Hepatocyte (in vitro differentiated cells): ENCODE results near the gene TAS1R3. TPM values are rescaled to one million over a fixed set of nuclear protein-coding genes. Genes with fewer than 3 reads are reported as not detected.

Experiments
- DNase-seq: peaks from one replicate; pipeline ENCODE4 v3.0.0-alpha.2; 2016; ENCODE audit warnings: low spot score
- H2AFZ ChIP-seq: fragments of 200-600 bp; sonication (generic); 2 replicates; pipeline ENCODE4 v1.6.0; 2016; ENCODE audit warnings: antibody characterized with exemption, mild to moderate bottlenecking
- H3K27ac ChIP-seq: fragments of 200-600 bp; sonication (generic); 2 replicates; pipeline ENCODE4 v1.5.1; 2016; ENCODE audit warnings: mild to moderate bottlenecking
- H3K27me3 ChIP-seq: fragments of 200-600 bp; sonication (generic); 2 replicates; pipeline ENCODE4 v1.6.1; 2016
- H3K36me3 ChIP-seq: fragments of 200-600 bp; sonication (generic); replicated peaks from 2 replicates; pipeline ENCODE4 v1.5.1; 2016; ENCODE audit warnings: low read depth; ENCODE audit not compliant: insufficient read depth
- H3K4me1 ChIP-seq: fragments of 200-600 bp; sonication (generic); 2 replicates; pipeline ENCODE4 v1.5.1; 2016; ENCODE audit warnings: mild to moderate bottlenecking, moderate library complexity; ENCODE audit not compliant: insufficient read depth
- H3K4me2 ChIP-seq: fragments of 200-600 bp; sonication (generic); 2 replicates; pipeline ENCODE4 v1.6.0; 2016
- H3K4me3 ChIP-seq: fragments of 200-600 bp; sonication (generic); 2 replicates; pipeline ENCODE4 v1.5.1; 2016; ENCODE audit warnings: mild to moderate bottlenecking
- H3K79me2 ChIP-seq: fragments of 200-600 bp; sonication (generic); 2 replicates; pipeline ENCODE4 v1.6.0; 2017; ENCODE audit warnings: mild to moderate bottlenecking
- H3K9me2 ChIP-seq: fragments of 200-600 bp; sonication (generic); replicated peaks from 2 replicates; pipeline ENCODE4 v1.6.0; 2017; ENCODE audit warnings: mild to moderate bottlenecking; ENCODE audit not compliant: insufficient read depth
- H3K9me3 ChIP-seq: fragments of 200-600 bp; sonication (generic); 2 replicates; pipeline ENCODE4 v1.5.1; 2016; ENCODE audit warnings: low read depth, mild to moderate bottlenecking
- H4K20me1 ChIP-seq: fragments of 200-600 bp; sonication (generic); 2 replicates; pipeline ENCODE4 v1.6.0; 2016; ENCODE audit warnings: mild to moderate bottlenecking; ENCODE audit not compliant: insufficient read depth, poor library complexity, severe bottlenecking
- EZH2 ChIP-seq: fragments of 200-600 bp; sonication (generic); IDR thresholded peaks from 2 replicates; pipeline ENCODE4 v1.6.1; 2016; ENCODE audit warnings: antibody characterized with exemption, mild to moderate bottlenecking, borderline replicate concordance
- EZH2phosphoT487 ChIP-seq: fragments of 200-600 bp; sonication (generic); IDR thresholded peaks from one replicate; pipeline ENCODE4 v1.6.1; 2018; ENCODE audit warnings: antibody characterized with exemption, mild to moderate bottlenecking, low read depth, moderate library complexity; ENCODE audit not compliant: unreplicated experiment, severe bottlenecking
- WGBS: methylation state at CpG from one replicate; pipeline ENCODE4 v1.1.6; 2016; ENCODE audit warnings: low lambda C conversion rate; ENCODE audit errors: missing lambda C conversion rate; 5-methylcytosine and 5-hydroxymethylcytosine counted together
- polyA plus RNA-seq: library from polyadenylated mRNA; unstranded; fragments of >200 nt; fragmentation: Nextera tagmentation; extraction: Ambion mirVana; gene quantifications from 2 replicates; pipeline ENCODE4 v1.2.1, GENCODE V29; 2016
- total RNA-seq: library from RNA; depleted of rRNA; stranded (reverse); fragments of >200 nt; gene quantifications from 2 replicates; pipeline ENCODE4 v1.2.3, GENCODE V29; 2014
- TF ChIP-seq, protein P1 (sequence below): fragments of 200-600 bp; sonication (generic); IDR thresholded peaks from 2 replicates; pipeline ENCODE4 v1.5.1; 2016; ENCODE audit warnings: antibody characterized with exemption, mild to moderate bottlenecking; ENCODE audit not compliant: poor library complexity

TAS1R3 gene
- total RNA-seq = 0.17 TPM in 1 of 2 replicates, not detected in the other
- 0.42 and 1.0 TPM in 2 replicates for polyA plus RNA-seq

DNA sequence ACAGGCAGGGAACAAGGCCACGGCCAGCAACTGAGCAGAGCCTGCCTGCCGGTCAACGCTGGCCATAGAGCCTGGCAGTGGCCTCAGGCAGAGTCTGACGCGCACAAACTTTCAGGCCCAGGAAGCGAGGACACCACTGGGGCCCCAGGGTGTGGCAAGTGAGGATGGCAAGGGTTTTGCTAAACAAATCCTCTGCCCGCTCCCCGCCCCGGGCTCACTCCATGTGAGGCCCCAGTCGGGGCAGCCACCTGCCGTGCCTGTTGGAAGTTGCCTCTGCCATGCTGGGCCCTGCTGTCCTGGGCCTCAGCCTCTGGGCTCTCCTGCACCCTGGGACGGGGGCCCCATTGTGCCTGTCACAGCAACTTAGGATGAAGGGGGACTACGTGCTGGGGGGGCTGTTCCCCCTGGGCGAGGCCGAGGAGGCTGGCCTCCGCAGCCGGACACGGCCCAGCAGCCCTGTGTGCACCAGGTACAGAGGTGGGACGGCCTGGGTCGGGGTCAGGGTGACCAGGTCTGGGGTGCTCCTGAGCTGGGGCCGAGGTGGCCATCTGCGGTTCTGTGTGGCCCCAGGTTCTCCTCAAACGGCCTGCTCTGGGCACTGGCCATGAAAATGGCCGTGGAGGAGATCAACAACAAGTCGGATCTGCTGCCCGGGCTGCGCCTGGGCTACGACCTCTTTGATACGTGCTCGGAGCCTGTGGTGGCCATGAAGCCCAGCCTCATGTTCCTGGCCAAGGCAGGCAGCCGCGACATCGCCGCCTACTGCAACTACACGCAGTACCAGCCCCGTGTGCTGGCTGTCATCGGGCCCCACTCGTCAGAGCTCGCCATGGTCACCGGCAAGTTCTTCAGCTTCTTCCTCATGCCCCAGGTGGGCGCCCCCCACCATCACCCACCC lies at the start of gene TAS1R3:
TSS of gene TAS1R3 (plus strand) at position 213 of the 898 bp plus-strand sequence. CDS start at position 279, 66 bp downstream.
- H3K4me1 ChIP-seq = peaks cover 15% of the 10 kb centered on the region
- H2AFZ ChIP-seq = no peak within 1 kb of the TSS
- H3K9me2 ChIP-seq = no peaks in the 10 kb centered on the region
- no peaks in the 10 kb centered on the region for H3K9me3 ChIP-seq
- H4K20me1 ChIP-seq = peaks cover under 1% of the 10 kb centered on the region
- TF ChIP-seq, protein P1, sequence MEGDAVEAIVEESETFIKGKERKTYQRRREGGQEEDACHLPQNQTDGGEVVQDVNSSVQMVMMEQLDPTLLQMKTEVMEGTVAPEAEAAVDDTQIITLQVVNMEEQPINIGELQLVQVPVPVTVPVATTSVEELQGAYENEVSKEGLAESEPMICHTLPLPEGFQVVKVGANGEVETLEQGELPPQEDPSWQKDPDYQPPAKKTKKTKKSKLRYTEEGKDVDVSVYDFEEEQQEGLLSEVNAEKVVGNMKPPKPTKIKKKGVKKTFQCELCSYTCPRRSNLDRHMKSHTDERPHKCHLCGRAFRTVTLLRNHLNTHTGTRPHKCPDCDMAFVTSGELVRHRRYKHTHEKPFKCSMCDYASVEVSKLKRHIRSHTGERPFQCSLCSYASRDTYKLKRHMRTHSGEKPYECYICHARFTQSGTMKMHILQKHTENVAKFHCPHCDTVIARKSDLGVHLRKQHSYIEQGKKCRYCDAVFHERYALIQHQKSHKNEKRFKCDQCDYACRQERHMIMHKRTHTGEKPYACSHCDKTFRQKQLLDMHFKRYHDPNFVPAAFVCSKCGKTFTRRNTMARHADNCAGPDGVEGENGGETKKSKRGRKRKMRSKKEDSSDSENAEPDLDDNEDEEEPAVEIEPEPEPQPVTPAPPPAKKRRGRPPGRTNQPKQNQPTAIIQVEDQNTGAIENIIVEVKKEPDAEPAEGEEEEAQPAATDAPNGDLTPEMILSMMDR = no peak
- TF ChIP-seq EZH2 (no peak), EZH2phosphoT487 (no peak)
- H3K27ac ChIP-seq = no peak within 1 kb of the TSS
- H3K36me3 ChIP-seq = no peaks in the 10 kb centered on the region
- H3K4me3 ChIP-seq = no peak within 1 kb of the TSS
- H3K79me2 ChIP-seq = peaks cover 8% of the 10 kb centered on the region
- H3K4me2 ChIP-seq = peak within 1 kb of the TSS; percentile 62
- H3K27me3 ChIP-seq = no peaks in the 10 kb centered on the region
- no peak for DNase-seq
- 78% methylated on average over 37 of the region's 41 CpGs for WGBS

DNA sequence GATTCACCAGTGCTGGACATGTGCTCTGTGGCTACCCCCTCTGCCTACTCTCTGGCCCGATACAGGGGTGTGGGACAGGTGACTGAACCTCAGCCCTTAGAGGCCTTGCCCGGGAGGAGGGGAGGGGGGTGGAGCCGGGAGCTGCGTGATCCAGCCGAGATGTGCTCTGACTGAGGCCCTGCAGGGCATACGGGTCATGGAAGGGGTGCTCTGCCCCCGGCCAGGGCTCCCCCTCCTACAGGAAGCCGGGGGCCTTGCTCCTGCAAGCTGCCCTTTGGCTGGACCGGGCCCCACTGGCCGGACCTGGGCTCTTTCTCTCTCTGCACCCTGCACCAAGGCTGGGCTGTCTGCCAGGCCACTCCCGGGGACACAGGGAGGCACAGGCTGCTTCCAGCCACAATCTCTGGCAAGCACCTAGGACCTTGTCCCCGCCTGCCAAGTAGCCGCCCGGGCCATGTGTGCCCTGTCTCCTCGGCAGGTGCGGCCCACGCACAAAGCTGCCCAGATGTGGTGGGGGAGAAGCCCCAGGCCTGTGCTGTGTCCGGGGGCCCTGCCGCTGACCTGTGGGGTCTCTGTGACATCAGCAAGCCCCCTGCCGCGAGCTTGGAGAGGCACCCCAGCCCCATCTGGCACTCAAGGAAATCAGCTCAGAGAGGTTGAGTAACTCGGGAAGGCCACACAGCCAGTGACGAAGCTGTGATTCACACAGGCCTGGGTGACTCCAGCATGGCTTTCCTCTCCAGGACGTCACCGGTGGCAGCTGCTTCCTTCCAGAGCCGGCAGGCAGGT lies 49.4 kb upstream of the TAS1R3 start:
- H3K4me2 ChIP-seq = no peak overlapping the region
- DNase-seq = no peak
- no peaks in the 10 kb centered on the region for H3K9me3 ChIP-seq
- no peak overlapping the region for H3K4me3 ChIP-seq
- no peaks in the 10 kb centered on the region for H4K20me1 ChIP-seq
- H3K79me2 ChIP-seq = no peaks in the 10 kb centered on the region
- TF ChIP-seq EZH2phosphoT487 (no peak), EZH2 (no peak)
- TF ChIP-seq, protein P1 = no peak
- no peak overlapping the region for H3K27ac ChIP-seq
- no peak overlapping the region for H2AFZ ChIP-seq
- no peaks in the 10 kb centered on the region for H3K36me3 ChIP-seq
- no peaks in the 10 kb centered on the region for H3K4me1 ChIP-seq
- H3K27me3 ChIP-seq = no peaks in the 10 kb centered on the region
- 81% methylated on average over 23 of the region's 26 CpGs for WGBS
- no peaks in the 10 kb centered on the region for H3K9me2 ChIP-seq

DNA sequence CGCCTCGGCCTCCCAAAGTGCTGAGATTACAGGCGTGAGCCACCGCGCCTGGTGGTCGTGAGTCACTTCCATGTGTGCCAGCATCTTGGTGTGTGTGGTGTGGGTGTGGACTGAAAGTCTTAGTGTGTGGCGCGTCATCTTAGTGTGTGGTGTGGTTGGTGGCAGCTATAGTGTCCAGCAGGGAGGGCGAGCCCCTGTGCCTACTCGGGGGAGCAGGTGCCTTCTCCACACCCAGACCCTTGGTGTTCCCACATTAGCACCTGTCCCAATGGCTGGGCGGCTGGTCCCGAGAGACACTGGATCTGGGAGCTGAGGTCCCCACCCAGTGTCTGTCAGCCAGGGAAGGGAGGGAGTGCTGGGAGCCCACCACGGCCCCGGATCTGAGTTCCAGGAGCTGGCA lies 48.1 kb upstream of the TAS1R3 start:
- no peak overlapping the region for H2AFZ ChIP-seq

DNA sequence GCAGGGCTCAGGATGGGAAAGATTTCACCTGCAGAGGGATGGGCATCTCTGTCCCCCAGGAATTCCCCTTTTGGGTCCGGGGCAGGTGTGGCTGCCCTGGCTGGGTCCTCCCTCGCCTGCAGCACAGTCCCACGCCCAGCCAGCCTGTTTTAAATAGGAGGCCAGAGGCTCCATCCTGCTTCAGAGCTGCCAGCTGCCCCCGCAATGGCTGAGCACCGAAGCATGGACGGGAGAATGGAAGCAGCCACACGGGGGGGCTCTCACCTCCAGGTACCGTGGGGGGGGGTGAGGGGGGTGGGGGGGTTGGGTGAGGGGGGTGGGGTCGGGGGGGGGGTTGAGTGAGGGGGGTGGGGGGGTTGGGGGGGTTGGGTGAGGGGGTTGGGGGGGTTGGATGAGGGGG lies 47.3 kb upstream of the TAS1R3 start:
- TF ChIP-seq EZH2 = no peak
- no peak for TF ChIP-seq EZH2phosphoT487
- TF ChIP-seq, protein P1 = no peak
- no peak for DNase-seq

More for the DNA sequence above, 48.1 kb upstream of the TAS1R3 start:
- Histone ChIP-seq H3K9me2 (no peaks in the 10 kb centered on the region), H3K27me3 (no peaks in the 10 kb centered on the region), H3K4me1 (no peaks in the 10 kb centered on the region), H3K36me3 (no peaks in the 10 kb centered on the region), H3K27ac (no peak overlapping the region), H3K4me3 (no peak overlapping the region), H3K79me2 (no peaks in the 10 kb centered on the region), H3K9me3 (no peaks in the 10 kb centered on the region), H3K4me2 (no peak overlapping the region), H4K20me1 (no peaks in the 10 kb centered on the region)
- no peak for TF ChIP-seq EZH2
- 92% methylated on average over 14 of the region's 14 CpGs for WGBS
- DNase-seq = no peak

More for the DNA sequence above, 47.3 kb upstream of the TAS1R3 start:
- H4K20me1 ChIP-seq = no peaks in the 10 kb centered on the region
- no peaks in the 10 kb centered on the region for H3K36me3 ChIP-seq
- no peaks in the 10 kb centered on the region for H3K9me3 ChIP-seq
- 46% methylated on average over 8 of the region's 9 CpGs for WGBS
- H3K9me2 ChIP-seq = no peaks in the 10 kb centered on the region
- H3K79me2 ChIP-seq = no peaks in the 10 kb centered on the region
- H3K27ac ChIP-seq = no peak overlapping the region
- H3K4me2 ChIP-seq = no peak overlapping the region
- H3K4me3 ChIP-seq = no peak overlapping the region
- H3K4me1 ChIP-seq = no peaks in the 10 kb centered on the region
- H2AFZ ChIP-seq = no peak overlapping the region
- no peaks in the 10 kb centered on the region for H3K27me3 ChIP-seq
